Choroid plexus epithelial cell (primary cell): Measurements from ENCODE around the gene KCTD12.

Experiments
- DNase-seq: peaks from one replicate; pipeline ENCODE4 v3.0.0-alpha.2; 2010; ENCODE audit warnings: low read depth
- H3K4me3 ChIP-seq: 2 replicates; pipeline ENCODE4 v1.5.1; 2011; ENCODE audit warnings: low read depth, mild to moderate bottlenecking, control low read depth, low read length, moderate library complexity
- CTCF ChIP-seq: conservative IDR thresholded peaks from 2 replicates; pipeline ENCODE4 v1.5.1; 2011; ENCODE audit warnings: low read depth, mild to moderate bottlenecking, control low read depth, inconsistent platforms, low read length, moderate library complexity

The KCTD12 gene

GRCh38 chr13:76886292-76887075 is at the start of gene KCTD12:
TSS of gene KCTD12 (minus strand) at chr13:76886405. CDS start at chr13:76886148, 257 bp downstream.
- peak within 1 kb of the TSS; percentile 77 for H3K4me3 ChIP-seq
- peak; percentile 93 for DNase-seq
- peak; percentile 19 for TF ChIP-seq CTCF

GRCh38 chr13:76934671-76935070 is 48.5 kb upstream of the KCTD12 start:
- peak; percentile 20 for DNase-seq
- H3K4me3 ChIP-seq, result no peak overlapping the region
- no peak for TF ChIP-seq CTCF

GRCh38 chr13:76932076-76932475 is 45.9 kb upstream of the KCTD12 start:
- TF ChIP-seq CTCF, result no peak
- no peak for DNase-seq
- H3K4me3 ChIP-seq, result no peak overlapping the region

GRCh38 chr13:76929851-76930374 is 43.7 kb upstream of the KCTD12 start:
- no peak for DNase-seq
- no peak overlapping the region for H3K4me3 ChIP-seq
- no peak for TF ChIP-seq CTCF

GRCh38 chr13:76929320-76929719 is 43.1 kb upstream of the KCTD12 start:
- TF ChIP-seq CTCF, result no peak
- no peak overlapping the region for H3K4me3 ChIP-seq
- no peak for DNase-seq

GRCh38 chr13:76928456-76928855 is 42.3 kb upstream of the KCTD12 start:
- DNase-seq, result no peak
- no peak overlapping the region for H3K4me3 ChIP-seq
- TF ChIP-seq CTCF, result no peak

GRCh38 chr13:76927955-76928354 is 41.8 kb upstream of the KCTD12 start:
- no peak for DNase-seq
- no peak overlapping the region for H3K4me3 ChIP-seq
- no peak for TF ChIP-seq CTCF
